Neutrophil (primary cell): ENCODE measurements around the gene GMDS.

ENCODE experiments used
- H3K27ac ChIP-seq: fragments of 200-600 bp; sonication (generic); 2 replicates; pipeline ENCODE4 v1.5.1; 2016; ENCODE audit warnings: mild to moderate bottlenecking, moderate library complexity
- H3K27me3 ChIP-seq: fragments of 200-600 bp; sonication (generic); 2 replicates; pipeline ENCODE4 v1.6.0; 2016; ENCODE audit warnings: mild to moderate bottlenecking
- H3K36me3 ChIP-seq: fragments of 200-600 bp; sonication (generic); 2 replicates; pipeline ENCODE4 v1.5.1; 2017
- H3K4me1 ChIP-seq, 2 experiments: fragments of 200-600 bp in 1 of 2; sonication (generic) in 1 of 2; 1 replicate in 1 of 2; 2 replicates in 1 of 2; pipeline versions ENCODE4 v1.5.1 to v1.6.1; 2013 to 2016; ENCODE audit warnings: low read depth in 1 of 2, low read length in 1 of 2, mild to moderate bottlenecking in 1 of 2, moderate library complexity in 1 of 2; ENCODE audit not compliant: control insufficient read depth in 1 of 2, insufficient read depth in 1 of 2
- H3K4me3 ChIP-seq, 2 experiments: fragments of 200-600 bp in 1 of 2; sonication (generic) in 1 of 2; 1 replicate in 1 of 2; 2 replicates in 1 of 2; pipeline ENCODE4 v1.5.1; 2013 to 2016; ENCODE audit warnings: low read depth in 1 of 2, low read length in 1 of 2, mild to moderate bottlenecking in 1 of 2, moderate library complexity in 1 of 2
- H3K9me3 ChIP-seq: fragments of 200-600 bp; sonication (generic); 2 replicates; pipeline ENCODE4 v1.5.1; 2016
- TF ChIP-seq, protein P1 (sequence below): fragments of 200-600 bp; sonication (generic); IDR thresholded peaks from 2 replicates; pipeline ENCODE4 v1.5.1; 2016; ENCODE audit warnings: antibody characterized with exemption

Gene GMDS

DNA sequence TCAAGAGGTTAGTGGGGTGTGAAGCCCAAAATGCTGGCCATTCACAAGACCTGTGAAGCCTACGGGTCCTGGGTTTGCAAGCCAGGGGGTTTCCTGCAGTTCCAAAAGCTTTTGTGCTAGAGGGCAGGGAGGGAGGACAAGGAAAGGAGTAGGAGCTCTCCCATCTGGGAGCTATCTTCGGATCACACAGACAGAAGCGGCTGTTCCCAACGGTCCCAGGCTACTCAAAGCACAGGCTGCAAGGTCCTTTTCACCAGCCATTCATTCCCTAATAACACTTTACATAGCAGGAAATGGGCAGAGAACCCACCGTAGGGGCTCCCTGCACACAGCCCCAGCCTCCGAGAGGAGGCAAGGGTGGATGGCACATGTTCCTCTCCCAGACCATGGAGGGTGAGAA lies 338.8 kb downstream of the GMDS start:
- TF ChIP-seq, protein P1, sequence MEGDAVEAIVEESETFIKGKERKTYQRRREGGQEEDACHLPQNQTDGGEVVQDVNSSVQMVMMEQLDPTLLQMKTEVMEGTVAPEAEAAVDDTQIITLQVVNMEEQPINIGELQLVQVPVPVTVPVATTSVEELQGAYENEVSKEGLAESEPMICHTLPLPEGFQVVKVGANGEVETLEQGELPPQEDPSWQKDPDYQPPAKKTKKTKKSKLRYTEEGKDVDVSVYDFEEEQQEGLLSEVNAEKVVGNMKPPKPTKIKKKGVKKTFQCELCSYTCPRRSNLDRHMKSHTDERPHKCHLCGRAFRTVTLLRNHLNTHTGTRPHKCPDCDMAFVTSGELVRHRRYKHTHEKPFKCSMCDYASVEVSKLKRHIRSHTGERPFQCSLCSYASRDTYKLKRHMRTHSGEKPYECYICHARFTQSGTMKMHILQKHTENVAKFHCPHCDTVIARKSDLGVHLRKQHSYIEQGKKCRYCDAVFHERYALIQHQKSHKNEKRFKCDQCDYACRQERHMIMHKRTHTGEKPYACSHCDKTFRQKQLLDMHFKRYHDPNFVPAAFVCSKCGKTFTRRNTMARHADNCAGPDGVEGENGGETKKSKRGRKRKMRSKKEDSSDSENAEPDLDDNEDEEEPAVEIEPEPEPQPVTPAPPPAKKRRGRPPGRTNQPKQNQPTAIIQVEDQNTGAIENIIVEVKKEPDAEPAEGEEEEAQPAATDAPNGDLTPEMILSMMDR = no peak
- no peaks in the 10 kb centered on the region for H3K36me3 ChIP-seq
- peaks cover 8 to 11% of the 10 kb centered on the region in 2 experiments for H3K4me1 ChIP-seq
- no peak overlapping the region for H3K27ac ChIP-seq
- H3K27me3 ChIP-seq = no peaks in the 10 kb centered on the region
- H3K9me3 ChIP-seq = no peaks in the 10 kb centered on the region
- no peak overlapping the region for H3K4me3 ChIP-seq

DNA sequence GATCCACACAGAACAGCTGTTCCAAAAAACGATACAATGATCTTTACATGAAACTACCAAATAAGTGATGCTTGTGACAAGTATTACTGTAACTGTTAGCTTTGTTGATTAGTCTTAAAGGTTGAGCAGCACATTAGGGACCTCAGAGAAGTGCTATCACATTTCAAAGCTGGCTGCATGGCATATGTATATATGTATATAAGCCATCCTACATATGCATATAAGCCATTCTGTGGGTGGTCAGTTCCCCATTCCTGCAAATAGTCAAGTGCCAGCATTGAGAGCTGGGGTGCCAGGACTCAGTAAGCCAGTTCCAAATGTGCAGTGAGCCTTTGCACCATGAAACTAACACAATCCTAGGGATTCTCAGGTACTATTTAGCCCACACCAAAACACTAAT lies 339.4 kb downstream of the GMDS start:
- Histone ChIP-seq H3K27ac (no peak overlapping the region), H3K4me3 (no peak overlapping the region), H3K36me3 (no peaks in the 10 kb centered on the region), H3K9me3 (no peaks in the 10 kb centered on the region), H3K4me1 (peaks cover 2 to 5% of the 10 kb centered on the region in 2 experiments), H3K27me3 (no peaks in the 10 kb centered on the region)
- TF ChIP-seq, protein P1 = no peak

DNA sequence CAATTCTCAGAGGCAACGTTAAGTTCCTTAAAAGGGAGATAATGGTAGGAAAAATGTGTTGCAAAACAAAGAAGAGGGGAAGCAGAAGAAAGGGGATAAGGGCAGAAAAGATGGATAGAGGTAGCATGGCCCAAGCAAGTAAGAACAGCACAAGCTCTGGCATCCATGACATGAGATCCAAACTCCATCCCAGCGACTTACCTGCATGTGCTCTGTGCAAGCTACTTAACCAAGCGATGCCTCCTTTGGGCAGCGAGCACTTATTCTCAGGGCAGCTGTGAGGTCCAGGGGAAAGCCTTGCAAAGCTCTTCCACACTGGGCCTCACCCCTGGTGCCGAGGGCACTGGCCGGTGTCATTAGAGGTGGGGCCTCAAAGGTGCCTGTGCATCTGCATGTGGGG lies 340.5 kb downstream of the GMDS start:
- TF ChIP-seq, protein P1 = no peak
- no peak overlapping the region for H3K4me3 ChIP-seq
- no peak overlapping the region for H3K27ac ChIP-seq
- H3K9me3 ChIP-seq = no peaks in the 10 kb centered on the region
- H3K4me1 ChIP-seq = no peaks in the 10 kb centered on the region
- no peaks in the 10 kb centered on the region for H3K36me3 ChIP-seq
- no peaks in the 10 kb centered on the region for H3K27me3 ChIP-seq

DNA sequence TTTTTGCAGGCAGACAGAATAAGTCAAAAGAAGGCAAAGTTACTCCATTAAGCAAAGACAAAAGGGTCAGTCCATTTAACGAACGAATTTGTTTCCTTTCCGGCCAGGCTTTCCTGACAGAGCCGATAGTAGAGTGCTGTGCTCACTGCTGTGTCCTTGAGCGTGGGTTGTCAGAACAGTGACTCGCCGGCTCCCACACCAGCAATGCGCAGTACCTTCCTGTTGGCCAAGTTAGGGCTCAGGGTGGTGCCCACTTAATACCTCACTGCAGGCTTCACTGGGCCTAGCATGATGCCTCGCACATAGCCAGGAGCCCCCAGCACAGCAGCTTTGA lies 341.0 kb downstream of the GMDS start:
- TF ChIP-seq, protein P1 = no peak
- Histone ChIP-seq H3K9me3 (no peaks in the 10 kb centered on the region), H3K4me1 (no peaks in the 10 kb centered on the region), H3K4me3 (no peak overlapping the region), H3K36me3 (no peaks in the 10 kb centered on the region), H3K27me3 (no peaks in the 10 kb centered on the region), H3K27ac (no peak overlapping the region)

DNA sequence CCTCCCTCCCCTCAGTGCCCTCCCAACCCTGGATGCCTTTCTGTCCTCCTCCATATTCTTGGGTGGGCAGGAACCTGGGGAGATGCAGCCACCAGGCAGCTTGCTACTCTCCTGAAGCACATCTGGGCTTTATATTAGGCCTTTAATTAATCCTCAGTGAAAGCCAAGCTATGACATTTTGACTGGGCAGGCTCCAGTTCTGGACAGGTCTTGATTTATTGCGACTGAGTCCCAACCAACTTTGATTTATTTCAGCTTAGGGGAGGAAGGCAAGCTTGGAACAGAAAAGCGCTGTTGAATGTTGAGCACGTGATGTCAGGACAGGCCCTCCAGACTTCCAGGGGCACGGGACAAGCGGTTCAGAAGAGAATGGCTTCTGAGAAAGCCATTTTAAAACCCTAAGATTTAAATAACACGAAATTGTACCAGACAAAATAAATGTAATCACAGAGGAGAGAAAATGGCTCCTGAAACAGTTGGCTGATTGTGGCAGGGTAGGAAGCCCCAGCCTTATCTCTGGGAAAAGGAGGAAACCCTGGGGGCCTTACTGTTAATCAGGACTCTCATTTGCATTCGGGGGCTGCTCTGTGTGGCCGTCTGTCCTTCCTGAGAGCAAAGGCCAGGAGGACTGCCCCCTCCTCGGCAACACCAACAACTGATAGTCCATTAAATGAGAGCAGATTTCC lies 341.5 kb downstream of the GMDS start:
- H3K36me3 ChIP-seq = no peaks in the 10 kb centered on the region
- no peak overlapping the region for H3K27ac ChIP-seq
- no peaks in the 10 kb centered on the region for H3K27me3 ChIP-seq
- no peaks in the 10 kb centered on the region for H3K4me1 ChIP-seq
- TF ChIP-seq, protein P1 = no peak
- no peaks in the 10 kb centered on the region for H3K9me3 ChIP-seq
- H3K4me3 ChIP-seq = no peak overlapping the region

DNA sequence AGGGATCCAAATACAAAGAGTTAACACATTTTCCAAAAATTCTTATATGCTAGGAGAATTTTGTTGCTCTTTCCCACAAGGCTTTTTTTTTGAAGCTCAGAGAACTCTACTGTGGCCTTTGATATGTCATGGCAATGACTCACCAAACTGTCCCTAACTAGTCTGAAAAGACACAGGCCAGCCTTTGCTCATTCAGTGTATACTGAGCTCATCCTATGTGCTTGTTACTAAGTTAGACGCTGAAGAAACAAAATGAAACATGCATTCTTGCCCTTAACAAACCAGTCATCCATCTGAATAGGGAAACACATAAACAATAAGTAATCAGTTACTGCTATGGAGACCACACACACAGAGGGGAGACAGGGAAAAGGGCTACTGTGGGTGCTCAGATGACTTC lies 343.8 kb downstream of the GMDS start:
- TF ChIP-seq, protein P1 = no peak
- Histone ChIP-seq H3K4me3 (no peak overlapping the region), H3K4me1 (no peaks in the 10 kb centered on the region), H3K27ac (no peak overlapping the region), H3K27me3 (no peaks in the 10 kb centered on the region), H3K36me3 (no peaks in the 10 kb centered on the region), H3K9me3 (no peaks in the 10 kb centered on the region)
